ENCODE data around the gene CTIF.

CTIF gene

DNA sequence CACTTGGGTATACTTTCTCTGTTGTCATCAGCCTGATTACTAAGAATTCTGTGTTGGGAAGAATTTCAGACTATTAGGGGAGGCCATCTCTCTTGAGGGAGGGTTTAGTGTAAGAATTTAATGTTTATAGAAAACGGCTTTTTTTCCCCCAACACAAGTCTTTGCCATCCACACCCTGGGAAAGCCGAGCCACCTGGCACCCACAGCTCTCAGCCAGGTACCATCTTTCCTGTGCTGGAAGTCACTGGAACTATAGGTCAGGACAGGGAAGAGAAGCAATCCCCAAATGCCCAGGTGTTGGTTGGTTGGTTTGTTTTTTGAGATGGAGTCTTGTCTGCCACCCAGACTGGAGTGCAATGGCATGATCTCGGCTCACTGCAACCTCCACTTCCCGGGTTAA, 256.9 kb downstream of the CTIF start:
- no peak for DNase-seq

DNA sequence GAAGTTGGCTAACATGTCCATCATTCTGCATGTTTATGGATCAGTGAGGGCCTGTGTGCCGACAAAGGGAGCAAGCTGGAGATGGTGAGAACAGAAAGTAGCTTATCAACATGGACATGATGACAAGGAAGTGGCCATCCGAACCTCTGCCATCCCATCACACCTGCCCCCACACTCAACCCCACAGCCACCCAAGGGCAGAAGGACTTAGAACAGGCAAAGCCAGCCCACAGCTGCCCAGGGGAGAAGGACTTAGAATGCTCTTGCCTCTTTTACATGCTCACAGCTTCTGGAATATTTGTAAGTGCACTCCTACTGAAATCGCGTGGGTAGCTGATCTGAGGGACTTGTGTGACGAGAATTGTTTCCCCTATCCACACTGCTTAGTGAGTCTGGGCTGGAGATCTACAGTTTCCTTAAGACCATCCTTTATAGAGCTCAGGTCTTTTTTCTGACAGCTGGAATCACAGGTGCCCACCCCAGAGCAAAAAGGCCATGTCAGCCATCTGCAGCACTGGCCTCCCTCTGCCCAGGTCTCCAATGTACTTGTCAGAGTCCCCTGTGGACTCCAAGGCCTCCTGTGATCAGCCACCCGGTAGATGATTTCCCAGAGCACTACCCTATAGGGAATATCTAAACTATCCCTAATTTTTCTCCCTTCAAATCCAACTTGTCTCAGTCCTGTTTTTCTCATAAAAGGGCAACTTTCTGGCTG, 257.8 kb downstream of the CTIF start:
- DNase-seq, result no peak

- DNase-seq, result no peak
These were observed 259.0 kb downstream of the CTIF start for GRCh38 chr18:48797841-48798255.

- DNase-seq, result no peak
These were observed 259.8 kb downstream of the CTIF start for GRCh38 chr18:48798334-48799245.

DNA sequence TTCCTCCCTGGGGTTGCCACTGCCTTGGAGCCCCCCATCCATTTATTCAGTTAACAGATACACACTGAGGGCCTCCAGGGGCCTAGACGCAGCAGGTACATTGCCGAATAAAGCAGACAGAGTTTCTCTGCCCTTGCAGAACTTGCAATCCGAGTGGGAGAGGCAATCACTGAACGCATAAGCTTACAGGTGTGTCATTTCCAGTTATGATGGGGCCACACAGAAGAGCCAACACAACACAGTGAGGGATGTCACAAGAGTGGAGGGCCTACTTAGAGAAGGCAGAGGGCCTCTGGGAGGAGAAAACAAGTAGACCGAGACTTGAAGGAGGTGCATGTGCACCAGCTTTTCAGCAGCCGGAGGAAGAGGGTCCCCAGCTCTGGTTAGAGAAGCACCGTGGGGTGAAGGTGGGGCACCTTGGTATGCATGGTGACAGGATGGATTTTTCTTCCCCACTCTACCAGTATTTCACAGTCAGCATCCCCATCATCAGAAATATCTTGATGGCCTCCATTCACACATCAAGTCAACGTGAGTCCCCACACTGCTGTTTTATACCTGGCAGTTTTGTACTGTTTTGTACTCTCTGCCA, 261.0 kb downstream of the CTIF start:
- no peak for DNase-seq

DNA sequence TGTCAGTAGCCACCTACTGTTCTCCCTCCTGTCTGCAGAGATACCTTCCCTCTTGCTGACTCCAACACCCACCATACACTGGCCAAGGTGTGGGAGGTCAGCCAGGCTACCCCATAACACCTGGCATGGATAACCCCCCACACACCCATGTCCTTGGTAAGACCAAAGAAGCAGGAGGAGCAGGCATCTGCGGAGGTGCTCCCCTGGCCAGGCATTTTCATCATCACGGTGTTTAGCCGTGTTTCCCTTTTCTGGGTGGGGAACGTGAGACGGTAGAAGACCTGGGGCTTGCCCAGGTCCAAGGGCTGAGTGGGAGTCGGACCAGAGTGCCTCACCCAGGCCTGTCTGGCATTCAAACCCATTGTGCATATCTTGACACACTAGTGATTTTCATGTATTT, 261.6 kb downstream of the CTIF start:
- no peak for DNase-seq

DNA sequence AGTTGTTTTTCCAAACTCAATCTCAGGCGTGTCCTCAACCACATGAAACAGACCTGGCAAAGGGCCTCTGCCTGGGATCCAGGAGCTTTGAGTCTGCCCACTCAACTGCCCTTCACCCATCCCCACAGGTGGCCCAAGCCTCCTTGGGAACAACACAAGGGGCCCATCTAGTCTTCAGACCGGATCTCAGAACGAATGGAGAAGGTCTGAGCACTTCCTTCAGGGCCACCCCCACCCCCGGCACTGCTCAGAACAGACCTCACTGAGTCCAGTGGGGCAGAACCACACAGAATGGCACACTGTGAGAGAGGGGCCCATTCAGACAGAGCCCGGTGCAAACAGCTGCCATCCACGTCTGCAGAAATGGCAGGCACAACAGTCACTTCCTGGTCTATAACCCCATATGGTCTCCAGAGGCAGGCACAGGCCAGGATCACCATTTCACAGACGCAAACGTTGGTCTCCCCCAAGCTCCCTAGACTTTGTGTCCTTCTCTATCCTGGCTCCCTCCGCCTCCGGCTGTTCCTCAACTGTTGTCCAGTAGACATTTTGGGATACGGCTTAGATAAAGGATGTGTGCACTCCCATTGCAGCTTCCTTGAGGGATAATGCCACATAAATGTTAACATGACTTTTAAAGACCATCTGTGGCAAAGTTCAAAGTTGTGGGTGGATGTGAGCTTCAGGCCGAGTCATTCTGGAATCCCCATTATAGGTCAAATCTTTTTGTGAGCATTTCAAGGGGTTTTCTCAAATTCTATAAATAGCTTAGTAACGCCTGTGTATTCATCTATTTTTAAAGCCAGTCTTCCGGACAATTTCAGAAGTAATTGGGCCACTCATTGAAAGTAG, 262.3 kb downstream of the CTIF start:
- no peak for DNase-seq

DNA sequence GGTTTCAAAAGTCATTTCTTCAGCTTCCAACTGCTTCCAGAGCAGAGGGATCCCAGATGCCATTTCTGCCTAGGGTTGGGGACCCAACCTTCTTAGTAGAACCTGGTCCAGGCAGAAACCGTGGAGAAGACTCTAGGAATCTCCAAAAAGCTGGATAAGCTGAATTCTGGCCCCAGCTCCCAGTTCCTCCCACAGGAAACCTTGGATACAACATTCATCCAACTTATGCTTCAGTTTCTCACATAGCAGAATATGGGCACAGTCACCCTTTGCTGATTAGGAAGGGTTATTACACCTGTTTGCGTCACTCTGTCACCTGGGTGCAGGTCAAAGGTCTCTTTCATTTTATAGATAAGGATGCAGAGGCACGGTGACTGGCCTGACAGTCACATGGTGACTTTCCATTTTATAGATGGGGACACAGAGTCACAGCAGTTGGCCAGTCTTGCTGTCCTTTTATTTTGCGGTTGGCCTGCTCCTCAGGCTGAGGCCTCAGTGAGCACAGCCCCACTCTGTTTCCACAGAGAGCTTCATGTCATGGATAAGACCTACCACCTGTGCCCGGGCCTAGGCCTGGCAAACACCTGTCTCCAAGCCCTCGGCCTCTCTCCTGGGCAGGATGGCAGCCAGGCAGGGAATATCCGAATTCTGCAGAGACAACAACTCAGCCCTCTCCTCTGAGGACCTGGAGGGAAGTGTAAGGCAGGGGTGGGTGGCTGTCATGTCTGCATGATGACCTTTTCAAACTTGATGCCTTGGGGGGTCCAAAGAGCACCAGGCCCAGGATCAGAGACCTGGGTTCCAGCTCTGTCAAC, 263.1 kb downstream of the CTIF start:
- no peak for DNase-seq

DNA sequence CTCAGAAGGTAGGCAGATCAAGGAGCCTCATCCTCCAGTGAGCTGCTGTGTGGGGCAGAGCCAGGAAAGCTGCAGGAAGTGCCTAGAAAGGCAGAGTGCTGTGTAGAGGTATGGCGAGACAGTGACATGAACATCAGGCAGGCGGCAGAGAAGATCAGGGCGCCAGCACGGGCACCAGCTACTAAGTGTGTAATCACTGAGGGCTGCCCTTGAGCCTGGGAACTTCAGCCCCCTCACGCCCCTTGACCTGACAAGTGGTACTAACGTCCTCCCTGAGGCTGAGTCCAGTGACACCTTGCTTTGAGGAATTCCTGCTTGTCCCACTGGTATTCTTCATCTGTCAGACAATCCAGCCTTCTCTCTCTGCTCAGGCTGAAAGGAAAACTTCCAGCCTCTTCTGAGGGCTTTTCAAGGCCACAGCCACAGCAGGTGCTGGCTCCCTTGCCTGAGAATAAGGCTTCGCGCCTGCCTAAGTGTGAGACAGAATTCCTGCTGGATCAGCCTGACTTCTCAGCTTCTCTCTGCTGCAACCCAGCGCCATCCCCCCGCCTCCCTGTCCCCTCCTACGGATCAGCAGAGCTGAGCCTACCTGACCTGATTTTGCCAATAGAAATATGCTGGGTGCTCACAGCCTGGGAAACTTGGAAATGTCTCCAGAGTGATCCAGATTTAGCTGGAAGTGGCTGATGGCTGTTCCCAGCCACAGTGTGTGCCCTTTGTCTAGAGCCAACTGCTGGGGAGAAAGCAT, 263.9 kb downstream of the CTIF start:
- DNase-seq, result no peak

DNA sequence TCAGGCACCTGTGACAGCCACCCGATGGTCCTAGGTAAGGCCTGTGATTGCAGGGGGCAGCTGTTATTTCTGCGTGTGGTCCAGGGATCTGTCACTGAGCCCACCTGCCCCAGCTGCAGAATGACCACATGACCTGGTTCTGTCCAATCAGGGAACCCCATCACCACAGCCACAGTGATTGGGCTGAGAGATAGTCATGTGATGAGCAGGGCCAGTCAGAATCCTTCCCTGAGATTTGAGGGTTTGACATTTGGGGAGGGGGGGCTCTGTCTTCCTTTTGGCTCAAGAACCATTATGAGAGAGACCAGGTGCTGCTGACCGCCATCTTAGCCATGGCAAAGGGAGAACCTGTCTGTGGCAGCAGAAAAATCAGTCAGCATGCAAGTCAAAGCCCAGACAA, 264.7 kb downstream of the CTIF start:
- DNase-seq, result no peak

DNA sequence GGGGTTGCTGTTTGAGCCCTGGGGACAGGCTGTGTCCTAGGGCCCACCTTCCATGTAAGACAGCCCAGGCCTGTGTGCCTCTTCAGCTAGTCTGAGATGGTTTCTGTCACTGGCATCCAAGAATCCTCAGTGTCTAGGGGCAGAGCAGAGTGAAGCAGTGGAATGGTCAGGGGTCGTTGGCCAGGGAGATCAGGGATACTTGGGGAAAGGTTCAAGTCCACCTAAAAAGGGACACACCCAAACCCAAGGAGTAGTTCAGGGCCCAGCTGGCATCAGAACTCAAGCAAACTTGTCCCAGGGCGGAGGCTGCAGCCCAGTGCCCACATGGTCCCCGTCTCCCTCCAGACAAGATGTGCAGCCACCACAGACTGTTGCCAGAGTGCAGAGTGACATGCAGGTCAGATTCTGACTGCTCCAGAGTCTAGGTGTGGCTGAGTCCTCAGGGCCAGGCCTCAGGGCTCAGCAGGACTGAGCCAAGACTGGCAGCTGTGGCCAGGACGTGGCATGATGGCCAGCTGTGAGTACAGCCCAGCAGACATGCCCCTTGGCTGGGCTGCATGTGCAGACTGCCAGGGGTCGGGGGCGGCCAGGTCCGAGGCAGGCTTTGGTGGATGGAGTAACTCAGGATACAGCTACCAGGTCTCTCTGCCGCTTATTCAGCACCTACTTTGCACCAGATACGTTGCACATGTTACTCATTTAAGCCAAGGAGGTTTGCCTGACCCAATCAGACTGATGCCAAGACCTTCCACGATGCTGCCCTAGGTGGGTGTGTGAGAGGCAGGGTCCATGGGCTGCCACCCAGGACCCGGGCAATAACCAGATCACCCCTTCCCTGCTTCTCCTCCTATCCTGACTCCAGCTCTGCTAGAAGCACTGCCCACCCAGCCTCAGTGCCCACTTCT, 265.4 kb downstream of the CTIF start:
- no peak for DNase-seq

GRCh38 chr18:48804856-48805610, 266.2 kb downstream of the CTIF start:
- no peak for DNase-seq

- no peak for DNase-seq
These were observed 267.1 kb downstream of the CTIF start for GRCh38 chr18:48805826-48806535.

GRCh38 chr18:48806551-48807261, 267.9 kb downstream of the CTIF start:
- DNase-seq, result no peak

- no peak for DNase-seq
These were observed 269.6 kb downstream of the CTIF start for GRCh38 chr18:48808476-48808875.

DNA sequence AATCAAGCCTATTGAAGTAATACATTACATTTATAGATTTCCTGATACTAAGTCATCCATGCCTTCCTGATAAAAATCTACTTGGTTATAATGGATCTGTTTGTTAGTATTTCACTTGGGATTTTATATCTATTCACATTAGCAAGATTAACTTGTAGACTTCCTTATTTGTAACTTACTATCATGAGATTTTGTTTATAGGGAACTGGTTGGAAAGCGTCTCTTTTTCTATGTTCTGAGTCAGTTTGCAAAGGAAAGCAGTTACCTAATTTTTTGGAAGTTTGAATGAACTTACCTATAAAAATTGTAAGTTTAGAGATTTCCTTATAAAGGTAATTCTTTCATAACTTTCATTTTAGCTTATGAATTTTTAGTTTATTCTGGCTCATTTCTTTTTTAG, 270.5 kb downstream of the CTIF start:
- DNase-seq, result no peak

- no peak for DNase-seq
These were observed 272.0 kb downstream of the CTIF start for GRCh38 chr18:48810805-48811204.

DNA sequence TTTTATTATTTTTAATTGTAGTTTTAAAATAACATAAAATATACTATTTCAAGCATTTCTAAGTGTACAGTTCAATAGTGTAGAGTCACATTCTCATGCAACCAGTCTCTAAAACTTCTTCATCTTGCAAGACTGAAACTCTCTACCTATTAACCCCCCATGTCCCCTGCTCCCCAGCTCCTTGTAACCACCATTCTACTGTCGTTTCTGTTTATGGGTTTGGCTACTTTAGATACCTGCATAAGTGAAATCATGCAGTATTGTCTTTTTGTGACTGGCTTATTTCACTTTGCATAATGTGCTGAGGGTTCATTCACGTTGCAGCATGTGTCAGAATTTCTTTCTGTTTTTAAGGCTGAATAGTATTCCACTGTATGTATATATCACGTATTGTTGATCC, 272.6 kb downstream of the CTIF start:
- DNase-seq, result no peak
